ENCODE measurements around the gene PTPRG.

DNA sequence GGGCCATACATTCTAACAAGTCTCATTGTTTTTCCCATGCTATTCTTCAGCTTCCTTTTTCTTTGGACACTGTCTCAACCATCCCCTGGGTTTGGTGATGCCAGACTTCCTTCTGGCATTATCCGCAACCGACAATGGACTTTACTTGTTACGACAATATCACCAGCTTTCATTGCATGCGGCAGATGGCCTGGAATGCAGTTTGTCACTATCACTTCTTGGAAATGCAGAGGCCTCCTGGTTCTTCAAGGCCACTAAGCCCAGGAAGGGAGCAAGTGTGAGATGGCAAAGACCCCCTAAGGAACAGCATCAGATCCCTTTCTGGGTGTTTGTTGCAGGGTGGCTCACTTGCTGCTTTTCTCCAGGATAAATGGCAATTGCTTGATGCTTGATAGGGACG, 128.6 kb downstream of the PTPRG start:
- TF ChIP-seq, protein P1, sequence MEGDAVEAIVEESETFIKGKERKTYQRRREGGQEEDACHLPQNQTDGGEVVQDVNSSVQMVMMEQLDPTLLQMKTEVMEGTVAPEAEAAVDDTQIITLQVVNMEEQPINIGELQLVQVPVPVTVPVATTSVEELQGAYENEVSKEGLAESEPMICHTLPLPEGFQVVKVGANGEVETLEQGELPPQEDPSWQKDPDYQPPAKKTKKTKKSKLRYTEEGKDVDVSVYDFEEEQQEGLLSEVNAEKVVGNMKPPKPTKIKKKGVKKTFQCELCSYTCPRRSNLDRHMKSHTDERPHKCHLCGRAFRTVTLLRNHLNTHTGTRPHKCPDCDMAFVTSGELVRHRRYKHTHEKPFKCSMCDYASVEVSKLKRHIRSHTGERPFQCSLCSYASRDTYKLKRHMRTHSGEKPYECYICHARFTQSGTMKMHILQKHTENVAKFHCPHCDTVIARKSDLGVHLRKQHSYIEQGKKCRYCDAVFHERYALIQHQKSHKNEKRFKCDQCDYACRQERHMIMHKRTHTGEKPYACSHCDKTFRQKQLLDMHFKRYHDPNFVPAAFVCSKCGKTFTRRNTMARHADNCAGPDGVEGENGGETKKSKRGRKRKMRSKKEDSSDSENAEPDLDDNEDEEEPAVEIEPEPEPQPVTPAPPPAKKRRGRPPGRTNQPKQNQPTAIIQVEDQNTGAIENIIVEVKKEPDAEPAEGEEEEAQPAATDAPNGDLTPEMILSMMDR (IDR thresholded peaks at IDR 0.05): no peak
- TF ChIP-seq EP300 (IDR thresholded peaks at IDR 0.05): no peak

Data from suprapubic skin (tissue), 3 donors.